GM18505 (cell line): ENCODE measurements around the gene RNF150.
"Not testable (repeated sequence)": the region's sequence is repeated elsewhere in the genome, so short reads cannot be mapped to it uniquely, and the experiment has no call there.

Experiments
- ATAC-seq: cut with Tn5 transposase; IDR thresholded peaks from one replicate; pipeline ENCODE4 v1.9.1; 2021; ENCODE audit not compliant: unreplicated experiment
- POLR2A ChIP-seq: IDR thresholded peaks from 4 replicates; pipeline ENCODE4 v1.6.1; 2011; ENCODE audit warnings: borderline replicate concordance; ENCODE audit not compliant: insufficient read depth, insufficient read length; ENCODE audit errors: extremely low read depth

The RNF150 gene

GRCh38 chr4:141133146-141133998 lies at the start of gene RNF150:
RNF150 (minus strand) TSS chr4:141133469.
- ATAC-seq = peak; percentile 63
- no peak for TF ChIP-seq POLR2A

DNA sequence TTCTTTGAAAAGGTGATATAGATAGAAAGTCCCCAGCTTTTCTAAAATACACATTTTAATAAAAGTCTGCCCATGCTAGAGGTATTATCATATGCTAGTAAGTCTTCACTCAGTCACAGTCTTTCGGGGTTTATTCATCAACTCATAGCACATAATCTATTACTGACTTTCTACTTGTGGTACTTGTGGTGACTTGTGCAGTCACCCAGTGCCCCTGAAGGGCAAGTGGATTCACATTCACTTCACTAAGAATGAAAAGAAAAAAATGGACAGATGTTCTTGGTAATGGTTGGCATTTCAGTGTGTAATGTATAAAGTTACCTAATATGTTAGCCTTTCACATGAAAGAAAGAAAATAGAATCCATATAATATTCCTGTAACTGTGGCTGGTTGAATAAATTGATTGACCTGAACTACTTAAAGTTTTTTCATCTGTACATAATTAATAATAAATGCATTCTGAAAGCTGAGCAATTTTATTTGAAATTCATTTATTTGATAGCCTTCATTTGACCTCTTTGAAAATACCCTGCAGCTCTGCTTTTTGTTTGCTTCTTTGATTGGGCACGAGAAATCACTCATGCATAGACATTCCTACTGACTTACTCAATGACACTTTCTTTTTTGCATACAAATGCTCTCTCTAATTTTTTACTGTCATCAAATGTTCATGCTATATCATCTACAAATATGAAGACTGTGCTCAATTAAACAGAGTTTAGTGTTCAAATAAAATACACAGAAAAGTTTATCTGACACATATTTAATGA lies 47.9 kb upstream of the RNF150 start:
- TF ChIP-seq POLR2A = no peak
- ATAC-seq = no peak

- TF ChIP-seq POLR2A = no peak
Observed at GRCh38 chr4:141179474-141180373, 46.5 kb upstream of the RNF150 start.

DNA sequence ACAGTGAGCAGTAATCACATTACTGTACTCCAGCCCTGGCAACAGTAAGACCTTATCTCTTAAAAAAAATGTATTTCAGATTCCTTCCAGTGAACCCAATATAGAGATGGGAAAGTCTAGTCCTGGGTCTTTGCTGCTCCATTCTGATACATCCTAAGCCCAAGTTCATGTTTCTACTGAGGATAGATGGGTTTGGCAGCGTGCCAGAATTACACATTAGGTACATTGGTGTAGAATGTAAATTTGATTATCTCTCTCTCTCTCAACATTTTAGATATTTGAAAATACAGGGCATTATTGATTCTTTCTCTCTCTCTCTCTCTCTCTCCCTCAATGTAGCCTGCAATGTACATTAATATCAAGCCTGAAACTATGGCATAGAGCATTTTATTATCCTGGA lies 43.9 kb upstream of the RNF150 start:
- ATAC-seq = no peak
- TF ChIP-seq POLR2A = no peak

More at GRCh38 chr4:141179474-141180373, 46.5 kb upstream of the RNF150 start:
- ATAC-seq = no peak

GRCh38 chr4:141174457-141174856 lies 41.2 kb upstream of the RNF150 start:
- no peak for TF ChIP-seq POLR2A
- ATAC-seq = no peak

DNA sequence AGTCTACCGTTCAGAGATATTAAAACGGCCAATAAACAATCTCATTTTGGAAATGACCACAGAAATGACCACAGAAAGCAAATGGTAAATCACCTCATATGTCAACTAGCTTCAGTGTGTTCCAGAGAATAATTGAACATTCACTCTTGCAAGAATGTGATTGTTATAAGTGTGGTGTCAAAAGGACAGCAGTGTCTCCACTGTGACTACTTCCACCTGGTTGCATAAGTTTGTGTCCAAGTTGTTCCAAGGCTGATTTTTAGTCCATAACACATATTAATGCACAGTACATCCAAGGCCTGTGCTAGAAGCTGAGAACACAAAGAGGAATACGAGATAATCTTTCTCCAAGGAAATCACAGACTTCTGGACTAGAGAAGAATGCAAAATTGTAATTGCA lies 37.4 kb upstream of the RNF150 start:
- no peak for ATAC-seq
- no peak for TF ChIP-seq POLR2A

DNA sequence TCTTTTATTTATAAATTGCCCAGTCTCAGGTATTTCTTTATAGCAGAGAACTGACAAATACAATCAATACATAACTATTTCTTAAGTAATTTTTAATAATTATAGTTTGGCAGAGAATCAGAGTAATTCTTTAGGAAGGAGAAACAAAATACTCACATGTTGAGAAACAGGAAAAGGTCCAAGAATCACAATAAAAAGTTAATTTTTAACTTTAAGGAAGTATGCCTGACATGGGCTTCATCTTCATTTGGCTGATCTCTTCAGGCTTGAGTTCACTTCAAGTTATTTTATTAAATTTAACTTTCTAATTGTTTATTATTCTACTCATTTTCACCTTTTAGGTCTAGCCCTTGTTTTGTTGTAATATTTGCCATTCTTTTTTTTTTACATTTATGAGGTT lies 36.1 kb upstream of the RNF150 start:
- no peak for ATAC-seq
- TF ChIP-seq POLR2A = no peak

- not testable (repeated sequence) for ATAC-seq
Observed at GRCh38 chr4:141165001-141165400, 31.7 kb upstream of the RNF150 start.

- ATAC-seq = no peak
- TF ChIP-seq POLR2A = no peak
Observed at GRCh38 chr4:141159027-141159426, 25.8 kb upstream of the RNF150 start.

DNA sequence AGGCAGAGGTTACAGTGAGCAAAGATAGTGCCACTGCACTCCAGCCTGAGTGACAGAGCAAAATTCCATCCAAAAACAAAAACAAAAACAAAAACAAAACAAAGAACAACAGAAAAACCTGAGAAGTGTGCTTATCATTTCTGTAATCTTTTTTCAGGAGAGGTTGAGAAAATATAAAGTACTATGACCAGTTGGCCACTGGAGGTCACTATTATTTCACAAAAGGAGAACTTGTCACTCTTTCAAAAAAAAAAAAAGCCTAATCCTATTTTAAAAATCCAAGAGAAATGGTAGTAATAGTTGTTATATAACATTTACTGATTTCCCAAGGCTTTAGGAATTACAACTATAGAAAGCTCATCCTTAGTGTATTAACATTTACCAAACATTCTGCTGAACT lies 24.9 kb upstream of the RNF150 start:
- ATAC-seq = no peak
- TF ChIP-seq POLR2A = no peak

GRCh38 chr4:141155586-141155985 lies 22.3 kb upstream of the RNF150 start:
- no peak for ATAC-seq
- no peak for TF ChIP-seq POLR2A

GRCh38 chr4:141154725-141155124 lies 21.5 kb upstream of the RNF150 start:
- no peak for ATAC-seq
- no peak for TF ChIP-seq POLR2A
